ENCODE results near the gene PRR12.
A peak's percentile ranks its signal among the peaks of the same experiment; 100 is the strongest.

PRR12 gene

DNA sequence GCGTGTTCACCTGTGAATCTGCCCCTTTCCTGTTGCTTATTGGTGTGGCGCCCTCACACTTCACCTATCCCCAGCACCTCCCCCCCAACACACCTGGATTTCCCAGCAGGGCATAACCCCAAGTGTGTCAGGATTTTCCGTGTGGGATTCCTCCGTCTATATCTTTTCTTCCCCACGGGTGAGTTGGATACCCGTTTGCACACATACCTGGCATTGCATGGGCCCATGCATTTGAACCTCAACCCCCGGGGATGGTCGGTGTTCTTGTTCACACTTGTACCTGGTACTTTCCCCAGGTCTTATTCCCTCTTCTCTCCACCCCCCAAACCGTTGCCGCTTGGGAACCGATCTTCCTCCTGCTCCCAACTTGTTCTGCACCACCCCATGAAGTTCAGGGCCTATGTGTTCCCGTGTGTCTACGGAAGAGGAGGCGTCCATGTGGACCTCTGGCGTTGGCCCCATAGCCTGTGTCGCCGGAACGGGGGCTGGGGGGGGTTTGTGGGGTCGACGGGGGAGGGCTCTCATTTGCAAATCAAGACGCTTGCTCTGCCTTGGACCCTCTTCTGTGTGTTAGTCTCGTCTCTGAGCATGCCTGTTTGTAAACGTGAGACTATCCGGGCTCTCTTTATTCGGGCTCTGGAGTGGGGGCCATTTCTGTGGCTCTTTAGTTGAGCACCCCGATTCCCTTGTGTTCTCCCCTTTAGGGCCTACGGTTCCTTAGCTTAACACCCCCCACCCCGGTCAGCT lies 1.7 kb downstream of the PRR12 start:
- no peak for DNase-seq (ENCODE audit: low spot score)

DNA sequence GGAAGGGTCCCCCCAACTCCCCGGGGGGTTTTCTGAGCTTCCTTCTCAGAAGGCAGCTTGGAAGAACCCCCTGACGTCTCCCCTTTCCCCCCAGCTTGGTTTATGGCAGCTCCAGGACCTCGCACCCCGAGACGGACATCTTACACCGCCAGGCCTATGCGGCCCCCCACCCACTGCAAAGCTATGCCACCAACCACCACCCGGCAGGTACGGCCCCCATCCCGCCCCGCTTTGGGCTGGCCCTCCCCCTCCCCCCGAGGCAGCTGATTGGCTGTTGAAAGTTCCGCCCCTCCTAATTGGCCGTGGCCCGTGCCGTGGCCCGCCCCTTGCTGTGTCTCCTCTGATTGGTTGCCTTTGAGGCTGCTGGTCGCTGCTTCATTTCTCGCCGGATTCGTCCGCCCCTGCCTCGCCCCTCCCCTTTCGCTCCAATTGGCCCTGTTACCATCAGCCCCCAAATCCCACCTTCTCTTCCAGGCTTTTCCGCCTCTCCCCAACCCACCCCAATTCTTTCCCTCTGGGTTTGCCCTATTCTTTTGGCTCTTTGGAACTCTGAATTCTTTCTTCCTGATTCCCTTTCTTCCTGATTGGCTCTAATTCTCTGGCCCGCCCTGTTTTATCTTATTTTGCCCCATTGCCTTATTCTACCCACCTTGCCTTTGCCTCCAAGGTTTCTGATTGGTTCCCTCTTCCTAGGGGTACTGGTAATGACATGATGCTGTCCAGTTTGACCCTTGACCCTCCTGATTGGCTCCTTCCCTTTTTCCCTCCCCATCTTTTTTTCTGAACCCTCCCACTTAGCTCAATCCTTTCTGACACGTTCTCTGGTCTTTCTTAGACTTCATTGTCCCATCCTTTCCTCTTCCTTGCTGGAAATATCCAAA lies 2.5 kb downstream of the PRR12 start:
- peak; percentile 94 for DNase-seq (ENCODE audit: low spot score)

DNA sequence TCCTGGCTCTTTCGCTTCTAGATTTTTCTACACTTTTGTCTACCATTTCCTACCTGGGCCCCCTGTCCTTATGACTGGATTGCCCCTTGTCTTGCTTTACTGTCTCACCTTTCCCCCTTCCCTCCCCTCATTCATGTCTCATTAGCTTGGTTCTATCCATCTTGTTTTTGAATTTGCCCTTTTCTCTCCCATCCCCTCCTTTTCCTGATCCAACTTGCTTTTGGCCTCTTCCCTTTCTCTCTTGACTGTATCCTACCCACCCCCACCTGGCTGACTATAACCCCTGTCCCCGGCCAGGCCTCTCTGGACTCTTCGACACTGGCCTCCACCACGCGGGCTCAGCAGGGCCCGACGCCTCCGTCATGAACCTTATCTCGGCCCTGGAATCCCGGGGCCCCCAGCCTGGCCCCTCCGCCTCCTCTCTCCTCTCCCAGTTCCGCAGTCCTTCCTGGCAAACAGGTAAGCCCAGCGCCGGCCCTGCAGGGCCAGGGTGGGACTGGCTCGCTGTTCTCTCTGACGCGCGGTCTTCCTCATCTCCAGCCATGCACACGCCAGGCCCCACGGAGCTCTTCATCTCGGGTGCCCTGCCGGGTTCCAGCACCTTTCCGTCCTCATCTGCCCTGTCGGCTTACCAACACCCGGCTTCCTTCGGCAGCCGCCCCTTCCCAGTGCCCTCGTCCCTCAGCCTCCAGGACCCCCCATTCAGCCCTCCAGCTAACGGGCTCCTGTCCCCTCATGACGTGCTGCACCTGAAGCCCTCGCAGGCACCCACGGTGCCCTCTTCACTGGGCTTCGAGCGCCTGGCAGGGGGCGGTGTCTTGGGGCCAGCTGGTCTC lies 3.4 kb downstream of the PRR12 start:
- DNase-seq (ENCODE audit: low spot score), result no peak

DNA sequence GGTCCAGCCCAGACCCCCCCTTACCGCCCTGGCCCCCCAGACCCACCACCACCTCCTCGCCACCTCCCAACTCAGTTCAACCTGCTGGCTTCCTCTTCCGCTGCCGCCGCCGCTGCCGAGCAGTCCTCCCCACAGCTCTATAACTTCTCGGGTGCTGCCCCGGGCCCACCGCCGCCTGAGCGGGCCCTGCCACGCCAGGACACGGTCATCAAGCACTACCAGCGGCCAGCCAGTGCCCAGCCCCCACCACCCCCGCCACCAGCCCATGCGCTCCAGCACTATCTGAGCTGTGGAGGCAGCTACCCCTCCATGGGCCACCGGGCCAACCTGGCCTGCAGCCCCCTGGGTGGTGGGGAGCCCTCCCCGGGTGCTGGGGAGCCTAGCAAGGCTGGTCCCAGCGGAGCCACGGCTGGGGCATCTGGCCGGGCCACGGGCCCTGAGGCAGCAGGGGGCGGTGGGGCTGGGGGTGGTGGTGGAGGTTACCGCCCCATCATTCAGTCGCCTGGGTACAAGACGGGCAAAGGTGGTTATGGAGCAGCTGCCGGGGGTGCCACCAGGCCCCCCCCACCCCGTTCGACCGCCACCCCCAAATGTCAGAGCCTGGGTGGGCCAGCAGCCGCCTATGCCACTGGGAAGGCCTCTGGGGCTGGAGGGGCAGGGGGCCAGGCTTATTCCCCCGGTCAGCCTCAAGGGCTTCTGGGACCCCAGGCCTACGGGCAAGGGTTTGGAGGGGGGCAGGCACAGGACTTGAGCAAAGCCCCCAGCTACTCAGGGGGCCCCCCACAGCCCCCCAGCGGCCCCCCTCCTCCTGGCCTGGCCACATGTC lies 4.2 kb downstream of the PRR12 start:
- no peak for DNase-seq (ENCODE audit: low spot score)

DNA sequence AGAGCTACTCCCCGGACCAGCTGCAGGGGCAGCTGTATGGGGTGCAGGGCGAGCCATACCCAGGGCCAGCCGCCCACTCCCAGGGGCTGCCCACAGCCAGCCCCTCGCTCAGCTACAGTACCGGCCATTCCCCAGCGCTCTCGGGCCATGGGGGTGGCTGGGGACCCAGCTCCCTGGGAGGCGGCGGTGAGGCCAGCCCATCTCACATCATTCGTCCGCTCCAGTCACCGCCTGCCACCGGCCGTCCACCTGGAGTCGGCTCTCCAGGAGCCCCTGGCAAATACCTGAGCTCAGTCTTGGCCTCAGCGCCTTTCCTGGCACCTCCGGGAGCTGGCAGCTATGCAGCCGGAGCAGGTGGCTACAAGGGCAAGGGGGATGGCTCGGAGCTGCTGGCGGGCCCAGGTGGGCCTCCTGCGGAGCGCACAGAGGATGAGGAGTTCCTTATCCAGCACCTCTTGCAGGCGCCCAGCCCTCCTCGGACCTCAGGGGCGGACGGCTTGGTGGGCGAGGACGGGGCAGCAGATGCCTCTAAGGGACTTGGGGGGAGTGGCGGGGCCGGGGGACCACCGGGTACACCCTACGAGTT lies 4.9 kb downstream of the PRR12 start:
- no peak for DNase-seq (ENCODE audit: low spot score)

DNA sequence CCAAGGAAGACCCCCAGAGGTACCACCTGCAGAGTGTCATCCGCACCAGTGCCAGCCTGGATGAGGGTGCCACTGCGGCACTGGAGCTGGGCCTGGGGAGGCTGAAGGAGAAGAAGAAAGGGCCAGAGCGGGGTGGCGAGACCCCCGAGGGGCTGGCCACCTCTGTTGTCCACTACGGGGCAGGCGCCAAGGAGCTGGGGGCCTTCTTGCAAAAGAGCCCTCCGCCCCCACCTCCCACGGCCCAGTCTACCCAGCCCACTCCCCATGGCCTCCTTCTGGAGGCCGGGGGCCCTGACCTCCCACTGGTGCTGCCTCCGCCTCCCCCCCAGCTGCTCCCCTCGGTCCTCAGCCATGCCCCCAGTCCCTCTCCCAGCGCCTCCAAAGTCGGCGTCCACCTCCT lies 5.4 kb downstream of the PRR12 start:
- DNase-seq (ENCODE audit: low spot score), result no peak

DNA sequence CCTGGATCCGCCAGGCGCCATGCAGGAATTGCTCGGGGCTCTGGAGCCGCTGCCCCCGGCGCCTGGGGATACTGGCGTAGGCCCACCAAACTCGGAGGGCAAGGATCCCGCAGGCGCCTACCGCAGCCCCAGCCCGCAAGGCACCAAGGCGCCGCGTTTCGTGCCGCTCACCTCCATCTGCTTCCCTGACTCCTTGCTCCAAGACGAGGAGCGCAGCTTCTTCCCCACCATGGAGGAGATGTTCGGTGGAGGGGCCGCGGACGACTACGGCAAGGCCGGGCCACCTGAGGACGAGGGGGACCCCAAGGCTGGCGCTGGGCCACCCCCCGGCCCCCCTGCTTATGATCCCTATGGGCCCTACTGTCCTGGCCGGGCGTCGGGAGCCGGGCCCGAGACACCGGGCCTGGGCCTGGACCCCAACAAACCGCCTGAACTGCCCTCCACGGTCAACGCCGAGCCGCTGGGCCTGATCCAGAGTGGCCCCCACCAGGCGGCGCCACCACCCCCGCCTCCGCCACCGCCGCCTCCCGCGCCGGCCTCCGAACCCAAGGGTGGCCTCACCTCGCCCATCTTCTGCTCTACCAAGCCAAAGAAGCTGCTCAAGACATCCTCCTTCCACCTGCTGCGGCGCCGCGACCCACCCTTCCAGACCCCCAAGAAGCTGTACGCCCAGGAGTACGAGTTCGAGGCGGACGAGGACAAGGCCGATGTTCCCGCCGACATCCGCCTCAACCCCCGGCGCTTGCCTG lies 6.1 kb downstream of the PRR12 start:
- DNase-seq (ENCODE audit: low spot score), result no peak

DNA sequence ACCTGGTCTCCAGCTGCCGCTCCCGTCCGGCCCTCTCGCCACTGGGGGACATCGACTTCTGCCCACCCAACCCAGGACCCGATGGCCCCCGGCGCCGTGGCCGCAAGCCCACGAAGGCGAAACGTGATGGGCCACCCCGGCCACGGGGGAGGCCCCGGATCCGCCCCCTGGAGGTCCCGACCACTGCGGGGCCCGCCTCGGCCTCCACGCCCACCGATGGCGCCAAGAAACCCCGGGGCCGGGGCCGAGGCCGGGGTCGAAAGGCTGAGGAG lies 6.7 kb downstream of the PRR12 start:
- DNase-seq (ENCODE audit: low spot score), result no peak

DNA sequence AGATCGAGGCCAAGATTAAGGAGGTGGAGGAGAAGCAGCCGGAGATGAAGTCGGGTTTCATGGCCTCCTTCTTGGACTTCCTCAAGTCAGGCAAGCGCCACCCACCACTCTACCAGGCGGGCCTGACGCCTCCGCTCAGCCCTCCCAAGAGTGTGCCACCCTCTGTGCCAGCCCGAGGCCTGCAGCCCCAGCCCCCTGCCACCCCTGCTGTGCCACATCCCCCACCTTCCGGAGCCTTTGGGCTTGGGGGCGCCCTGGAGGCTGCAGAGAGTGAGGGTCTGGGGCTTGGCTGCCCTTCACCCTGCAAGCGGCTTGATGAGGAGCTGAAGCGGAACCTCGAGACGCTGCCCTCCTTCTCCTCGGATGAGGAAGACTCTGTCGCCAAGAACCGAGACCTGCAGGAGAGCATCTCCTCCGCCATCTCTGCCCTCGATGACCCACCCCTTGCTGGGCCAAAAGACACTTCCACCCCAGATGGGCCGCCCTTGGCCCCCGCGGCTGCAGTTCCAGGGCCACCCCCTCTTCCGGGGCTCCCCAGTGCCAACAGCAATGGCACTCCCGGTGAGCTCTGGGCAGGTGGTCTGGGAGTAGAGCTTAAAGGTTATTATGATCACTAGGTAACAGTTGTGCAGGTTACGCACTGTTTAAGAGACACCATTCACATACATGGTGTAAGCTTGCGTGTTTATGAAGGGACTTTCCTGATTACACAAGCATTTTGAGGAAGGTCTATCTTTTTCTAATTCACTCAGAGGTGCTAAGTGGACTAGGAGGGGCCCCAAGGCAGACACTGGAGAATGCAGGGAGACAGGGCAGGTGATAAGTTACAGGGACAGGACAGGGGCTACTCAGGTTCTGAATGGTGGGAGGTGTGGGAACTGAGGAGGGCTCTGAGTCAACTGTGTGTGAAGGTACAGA lies 8.7 kb downstream of the PRR12 start:
- DNase-seq (ENCODE audit: low spot score), result no peak

DNA sequence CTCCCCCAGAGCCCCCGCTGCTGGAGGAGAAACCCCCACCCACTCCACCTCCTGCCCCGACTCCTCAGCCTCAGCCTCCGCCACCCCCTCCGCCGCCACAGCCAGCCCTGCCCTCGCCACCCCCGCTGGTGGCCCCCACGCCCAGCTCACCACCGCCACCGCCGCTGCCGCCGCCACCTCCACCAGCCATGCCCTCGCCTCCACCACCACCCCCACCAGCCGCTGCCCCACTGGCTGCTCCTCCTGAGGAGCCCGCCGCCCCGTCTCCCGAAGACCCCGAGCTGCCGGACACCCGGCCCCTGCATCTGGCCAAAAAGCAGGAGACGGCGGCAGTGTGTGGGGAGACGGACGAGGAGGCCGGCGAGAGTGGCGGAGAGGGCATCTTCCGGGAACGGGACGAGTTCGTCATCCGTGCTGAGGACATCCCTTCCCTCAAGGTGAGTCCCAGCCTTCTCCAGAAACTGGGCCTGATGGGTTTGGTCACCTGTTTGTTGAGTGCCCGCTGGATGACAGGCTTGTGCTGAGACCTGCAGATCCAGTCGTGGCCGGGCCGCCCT lies 10.6 kb downstream of the PRR12 start:
- DNase-seq (ENCODE audit: low spot score), result no peak

DNA sequence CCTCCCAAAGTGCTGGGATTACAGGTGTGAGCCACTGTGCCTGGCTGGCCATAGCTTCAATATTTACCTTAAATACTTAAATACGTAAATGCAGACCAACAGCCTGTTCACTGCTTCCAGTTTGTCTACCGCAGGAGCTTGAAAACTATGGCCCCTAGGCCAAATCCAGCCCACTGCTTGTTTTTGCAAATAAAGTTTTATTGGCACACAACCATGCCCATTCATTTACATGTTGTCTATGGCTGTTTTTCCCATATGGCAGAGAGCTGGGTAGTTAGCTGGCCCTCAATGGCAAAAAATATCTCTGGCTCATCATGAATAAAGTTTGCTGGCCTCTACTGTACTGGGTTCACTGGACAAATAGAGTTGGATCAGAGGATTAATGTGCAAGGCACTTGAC lies 11.8 kb downstream of the PRR12 start:
- no peak for DNase-seq (ENCODE audit: low spot score)

DNA sequence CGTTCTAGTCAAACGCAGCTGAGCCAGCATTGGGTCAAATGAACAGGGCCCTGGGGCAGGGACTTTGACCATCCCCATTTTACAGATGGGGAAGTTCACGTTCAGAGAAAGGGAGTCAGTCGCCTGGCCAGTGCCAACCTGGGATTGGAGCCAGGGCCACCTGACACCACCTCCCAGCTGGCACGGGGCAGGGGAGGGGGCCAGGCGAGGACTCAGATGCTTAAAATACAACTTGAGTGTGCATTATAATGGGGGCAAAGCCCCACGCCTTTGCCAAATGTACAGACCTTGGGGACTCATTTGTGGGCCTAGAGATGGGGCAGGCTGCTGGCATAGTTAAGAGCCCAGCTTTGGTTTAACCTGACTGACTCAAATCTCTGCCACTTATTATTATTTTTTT lies 14.6 kb downstream of the PRR12 start:
- no peak for DNase-seq (ENCODE audit: low spot score)

DNA sequence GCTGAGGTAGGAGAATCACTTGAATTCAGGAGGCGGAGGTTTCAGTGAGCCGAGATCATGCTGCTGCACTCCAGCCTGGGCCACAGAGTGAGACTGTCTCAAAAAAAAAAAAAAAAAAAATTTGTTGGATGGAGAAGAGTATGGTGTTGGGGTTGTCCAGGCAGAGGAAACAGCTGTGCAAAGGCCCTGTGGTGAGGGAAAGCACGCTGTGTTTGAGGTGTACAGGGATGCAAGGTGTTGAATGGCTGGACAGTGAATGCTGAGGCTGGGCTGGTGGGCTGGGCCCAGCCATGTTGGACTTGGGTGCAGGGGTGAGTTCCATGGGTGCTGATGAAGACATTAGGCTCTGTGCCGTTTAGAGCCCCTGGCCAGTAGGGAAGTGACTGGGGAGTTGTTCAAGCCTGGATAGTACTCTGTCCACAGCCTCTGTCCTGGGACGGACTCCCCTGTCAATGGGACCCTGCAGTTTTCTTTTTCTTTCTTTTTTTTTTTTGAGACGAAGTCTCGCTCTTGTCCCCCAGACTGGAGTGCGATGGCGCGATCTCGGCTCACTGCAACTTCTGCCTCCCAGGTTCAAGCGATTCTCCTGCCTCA lies 18.6 kb downstream of the PRR12 start:
- no peak for DNase-seq (ENCODE audit: low spot score)

DNA sequence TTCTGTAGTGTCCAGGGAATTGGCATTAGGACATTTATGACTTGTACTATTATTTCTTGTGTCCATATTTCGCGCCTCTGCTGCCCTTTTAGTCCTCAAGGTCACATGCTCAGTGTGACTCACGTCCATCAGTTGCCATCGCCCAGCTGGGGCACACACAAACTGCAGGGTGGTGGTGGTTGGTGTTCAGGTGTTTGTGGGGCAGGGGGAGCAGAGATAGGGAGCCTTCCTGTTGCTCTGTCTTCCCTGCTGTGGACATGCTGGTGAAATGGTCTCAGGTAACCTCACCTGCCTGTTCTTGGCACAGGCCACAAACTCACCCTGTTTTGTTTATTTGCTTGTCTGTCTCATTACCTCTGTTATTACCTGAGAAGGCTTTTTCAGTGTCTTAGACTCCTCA lies 22.4 kb downstream of the PRR12 start:
- no peak for DNase-seq (ENCODE audit: low spot score)

DNA sequence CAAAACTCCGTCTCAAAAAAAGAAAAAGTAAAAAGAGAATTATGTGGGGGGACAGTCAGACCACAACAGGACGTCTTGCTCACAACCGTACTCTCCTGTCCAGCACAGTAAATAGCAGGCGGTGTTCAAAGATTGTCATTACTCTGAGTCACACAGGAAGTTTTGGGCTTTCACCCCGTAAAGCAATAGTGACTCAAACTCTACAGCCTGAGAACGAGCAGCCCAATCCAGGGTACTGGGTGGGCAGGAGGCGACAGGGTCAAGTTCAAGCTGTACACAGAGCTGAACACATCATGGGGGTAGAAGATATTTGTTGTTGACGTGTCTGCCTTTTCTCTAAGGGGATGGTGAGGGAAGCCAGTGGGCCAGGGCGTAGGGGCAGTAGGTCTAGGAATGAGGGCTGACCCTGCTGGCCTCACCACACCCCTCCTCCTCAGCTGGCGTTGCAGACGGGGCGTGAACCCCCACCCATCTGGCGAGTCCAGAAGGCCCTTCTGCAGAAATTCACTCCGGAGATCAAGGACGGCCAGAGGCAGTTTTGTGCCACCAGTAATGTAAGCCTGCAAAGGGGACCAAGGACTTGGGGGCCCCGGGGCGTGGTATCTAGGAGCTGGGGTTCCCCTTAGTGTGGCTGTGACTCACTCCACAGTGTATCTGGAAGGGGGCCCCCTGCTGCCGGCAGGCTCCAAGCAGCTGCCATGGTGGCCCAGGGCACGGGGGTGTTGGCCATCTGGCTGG lies 23.3 kb downstream of the PRR12 start:
- DNase-seq (ENCODE audit: low spot score), result peak; percentile 32

DNA sequence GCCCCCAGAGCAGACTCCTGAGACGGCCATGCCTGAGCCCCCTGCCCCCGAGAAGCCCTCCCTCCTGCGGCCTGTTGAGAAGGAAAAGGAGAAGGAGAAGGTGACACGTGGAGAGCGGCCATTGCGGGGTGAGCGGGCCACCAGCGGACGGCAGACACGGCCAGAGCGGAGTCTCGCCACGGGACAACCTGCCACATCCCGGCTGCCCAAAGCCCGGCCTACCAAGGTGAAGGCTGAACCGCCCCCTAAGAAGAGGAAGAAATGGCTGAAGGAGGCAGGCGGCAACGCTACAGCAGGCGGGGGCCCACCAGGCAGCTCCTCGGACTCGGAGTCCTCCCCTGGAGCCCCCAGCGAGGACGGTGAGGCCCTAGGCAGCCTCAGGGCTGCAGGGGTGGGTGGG lies 24.9 kb downstream of the PRR12 start:
- DNase-seq (ENCODE audit: low spot score), result no peak

DNA sequence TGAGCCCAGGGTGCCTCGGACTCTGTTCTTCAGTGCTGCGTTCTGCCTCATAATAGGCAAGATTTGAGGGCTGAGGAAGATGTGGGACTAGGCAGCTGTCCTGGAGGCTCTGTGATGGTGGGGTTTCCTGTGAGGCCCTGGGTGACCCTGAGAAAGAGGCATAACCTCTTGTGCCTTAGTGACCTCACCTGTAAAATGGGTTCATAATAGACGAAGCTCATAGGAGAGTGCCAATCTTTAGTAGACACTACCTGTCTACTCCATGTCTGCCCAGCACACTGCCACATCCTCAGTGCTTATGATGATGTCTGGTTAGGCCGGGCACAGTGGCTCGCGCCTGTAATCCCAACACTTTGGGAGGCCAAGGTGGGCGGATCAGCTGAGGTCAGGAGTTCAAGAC lies 25.6 kb downstream of the PRR12 start:
- DNase-seq (ENCODE audit: low spot score), result no peak

DNA sequence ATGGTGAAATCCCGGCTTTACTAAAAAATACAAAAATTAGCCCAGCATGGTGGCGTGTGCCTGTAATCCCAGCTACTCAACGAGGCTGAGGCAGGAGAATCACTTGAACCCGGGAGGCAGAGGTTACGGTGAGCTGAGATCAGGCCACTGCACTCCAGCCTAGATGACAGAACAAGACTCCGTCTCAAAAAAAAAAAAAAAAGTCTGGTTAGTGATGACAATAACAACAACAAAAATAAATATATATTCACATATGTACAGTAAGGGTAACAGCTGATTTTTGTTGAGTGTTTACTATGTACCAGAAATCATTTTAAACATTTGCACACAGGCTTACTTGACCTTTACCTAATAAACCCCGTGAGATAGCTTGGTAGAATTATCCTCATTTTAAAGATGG lies 26.0 kb downstream of the PRR12 start:
- no peak for DNase-seq (ENCODE audit: low spot score)

Measured in CD4-positive, alpha-beta T cell treated with Interleukin-2 at 100 ng/mL for 4 hours (primary cell).